Adrenal gland (tissue), 12 donors: Measurements from ENCODE around the gene MTMR11. TPM values are rescaled to one million over a fixed set of nuclear protein-coding genes. Genes with fewer than 3 reads are reported as not detected.

Source experiments
- DNase-seq, 7 donors: peaks; one replicate each; pipeline ENCODE4 v3.0.0-alpha.2; 2019 to 2020
- H3K27ac ChIP-seq, 5 donors: fragments of 200-600 bp; sonication (generic) in 4 of 5; 1 replicate in 3 of 5; 2 replicates in 2 of 5; pipeline versions ENCODE4 v1.5.1 to v1.8.0; 2016 to 2020; ENCODE audit warnings: mild to moderate bottlenecking in 1 of 5
- H3K27me3 ChIP-seq: fragments of 200-600 bp; 2 replicates; pipeline ENCODE4 v1.8.0; 2021
- H3K36me3 ChIP-seq, 2 donors: fragments of 200-600 bp; replicated peaks in 1 of 2; 1 replicate in 1 of 2; 2 replicates in 1 of 2; pipeline versions ENCODE4 v1.5.1 to v1.8.0; 2018 to 2022
- H3K4me1 ChIP-seq, 2 donors: fragments of 200-600 bp; replicated peaks in 1 of 2; 1 replicate in 1 of 2; 2 replicates in 1 of 2; pipeline versions ENCODE4 v1.5.1 to v1.8.0; 2018 to 2021
- H3K4me3 ChIP-seq, 4 donors: fragments of 200-600 bp; sonication (generic) in 3 of 4; one replicate each; pipeline ENCODE4 v1.5.1; 2016 to 2018
- H3K9me3 ChIP-seq, 3 donors: fragments of 200-600 bp; sonication (generic) in 1 of 3; replicated peaks in 1 of 3; 1 replicate in 2 of 3; 2 replicates in 1 of 3; pipeline versions ENCODE4 v1.5.1 to v1.8.0; 2016 to 2021
- CTCF ChIP-seq, 6 experiments: fragments of 450-650 bp in 4 of 6; fragments of 200-600 bp in 2 of 6; sonication (generic) in 1 of 6; IDR thresholded peaks; 1 replicate in 5 of 6; 2 replicates in 1 of 6; pipeline versions ENCODE4 v1.5.1 to v1.8.0; 2016 to 2021; ENCODE audit warnings: antibody characterized with exemption in 6 of 6, mild to moderate bottlenecking in 2 of 6, moderate library complexity in 1 of 6
- POLR2A ChIP-seq, 2 donors: fragments of 450-650 bp; IDR thresholded peaks; one replicate each; pipeline ENCODE4 v1.6.1; 2017; ENCODE audit warnings: antibody characterized with exemption in 2 of 2, mild to moderate bottlenecking in 2 of 2, moderate library complexity in 1 of 2
- WGBS, 4 donors: extraction: QIAGEN DNeasy Blood & Tissue Kit in 2 of 4; methylation state at CpG; one replicate each; pipeline versions ENCODE4 v1.1.5 to v1.1.7; 2013 to 2017; 5-methylcytosine and 5-hydroxymethylcytosine counted together
- intact Hi-C, 2 donors: fragments of 100-400 bp; cut with DNase I; formaldehyde crosslinking; loops; one replicate each; pipeline versions ENCODE4 v1.14.1 to v1.15.0; 2022 to 2023
- polyA plus RNA-seq, 3 donors: library from polyadenylated mRNA; stranded (reverse); fragments of 200-250 nt in 2 of 3; fragments of 350-450 nt in 1 of 3; fragmentation: Illumina TruSeq in 1 of 3; extraction: RNeasy Lipid Tissue Mini Kit (QIAGEN cat#74804) in 1 of 3; gene quantifications; one replicate each; pipeline ENCODE4 v1.2.3, GENCODE V29; 2013 to 2014
- total RNA-seq, 9 donors: library from RNA; depleted of rRNA in 4 of 9; stranded (reverse); fragments of >200 nt in 4 of 9; fragments of 120-200 nt in 1 of 9; fragmentation: NEBNext Ultra II Directional in 1 of 9; extraction: Animal tissue kit (Norgen Biotek cat#: 25700) in 1 of 9; gene quantifications; one replicate each; pipeline versions ENCODE4 v1.1.0 to v1.2.4, GENCODE V29; 2013 to 2023
- donor health status: healthy with polysubstance abuse.
- donor health status: Bipolar disorder and iron deficiency.
- donor health status: DM: yes; HTN: yes; CAD: no.
- donor health status: DM: no; HTN: no; CAD: no.
- donor health status: DM: no; HTN: no; CAD: no.
- donor health status: DM: yes; HTN: yes; CAD: no.

Gene MTMR11
- total and polyA plus RNA-seq, 12 donors = 14.5 to 70.6 (median 46.4) TPM

- Histone ChIP-seq H3K27ac (peak overlapping the region; percentile 52 to 92 (median 61)), H3K36me3 (peaks cover 0 to 5% of the 10 kb centered on the region in 2 donors), H3K4me1 (peaks cover 33 to 46% of the 10 kb centered on the region in 2 donors), H3K4me3 (peak overlapping the region in 3 of 4 donors; percentile 43 to 89 (median 62)), H3K27me3 (no peaks in the 10 kb centered on the region), H3K9me3 (no peaks in the 10 kb centered on the region)
- WGBS, 4 donors = 15 to 22% (median 19%) methylated on average over 8 of the region's 8 CpGs
- TF ChIP-seq POLR2A (IDR thresholded peaks at IDR 0.05) = peak in 1 of 2 donors; percentile 70
- TF ChIP-seq CTCF (IDR thresholded peaks at IDR 0.05) = no peak
- intact Hi-C loops = no loop called here
- peak in 5 of 7 donors; percentile 43 to 79 (median 60) for DNase-seq
Measured at GRCh38 chr1:149936992-149937705, 470 bp upstream of the MTMR11 start.

GRCh38 chr1:149934356-149934755 is 2.3 kb downstream of the MTMR11 start:
- intact Hi-C loops = no loop called here

GRCh38 chr1:149933208-149933607 is 3.5 kb downstream of the MTMR11 start:
- H3K4me1 ChIP-seq = peaks cover 25 to 44% of the 10 kb centered on the region in 2 donors
- no peaks in the 10 kb centered on the region for H3K27me3 ChIP-seq
- H3K4me3 ChIP-seq = no peak overlapping the region
- H3K9me3 ChIP-seq = no peaks in the 10 kb centered on the region
- intact Hi-C loops = no loop called here
- TF ChIP-seq POLR2A (IDR thresholded peaks at IDR 0.05) (no peak), CTCF (IDR thresholded peaks at IDR 0.05) (no peak)
- no peak overlapping the region for H3K27ac ChIP-seq
- no peak for DNase-seq
- H3K36me3 ChIP-seq = peaks cover 0 to 12% of the 10 kb centered on the region in 2 donors
- WGBS, 4 donors = 93 to 100% (median 99%) methylated on average over 4 of the region's 4 CpGs

More at GRCh38 chr1:149934356-149934755, 2.3 kb downstream of the MTMR11 start:
- TF ChIP-seq POLR2A (IDR thresholded peaks at IDR 0.05) (no peak), CTCF (IDR thresholded peaks at IDR 0.05) (no peak)
- DNase-seq = no peak
- H3K36me3 ChIP-seq = peaks cover 0 to 12% of the 10 kb centered on the region in 2 donors
- no peak overlapping the region for H3K27ac ChIP-seq
- H3K4me3 ChIP-seq = no peak overlapping the region
- peaks cover 26 to 43% of the 10 kb centered on the region in 2 donors for H3K4me1 ChIP-seq
- H3K9me3 ChIP-seq = no peaks in the 10 kb centered on the region
- WGBS, 4 donors = 66 to 82% (median 77%) methylated on average over 2 of the region's 2 CpGs
- H3K27me3 ChIP-seq = no peaks in the 10 kb centered on the region

GRCh38 chr1:149932474-149932873 is 4.2 kb downstream of the MTMR11 start:
- no peaks in the 10 kb centered on the region for H3K9me3 ChIP-seq
- WGBS, 4 donors = 88 to 93% (median 90%) methylated on average over 8 of the region's 8 CpGs
- intact Hi-C loops = no loop called here

More at GRCh38 chr1:149932474-149932873, 4.2 kb downstream of the MTMR11 start:
- no peak for DNase-seq
- Histone ChIP-seq H3K27ac (no peak overlapping the region), H3K4me3 (no peak overlapping the region), H3K36me3 (peaks cover 0 to 12% of the 10 kb centered on the region in 2 donors), H3K4me1 (peaks cover 20 to 40% of the 10 kb centered on the region in 2 donors), H3K27me3 (no peaks in the 10 kb centered on the region)
- TF ChIP-seq CTCF (IDR thresholded peaks at IDR 0.05) = no peak
- no peak for TF ChIP-seq POLR2A (IDR thresholded peaks at IDR 0.05)
